HG02610 (cell line): ENCODE data around the gene SPRED3.
"Not testable (repeated sequence)": the region's sequence is repeated elsewhere in the genome, so short reads cannot be mapped to it uniquely, and the experiment has no call there.

Experiments
- ATAC-seq: cut with Tn5 transposase; IDR thresholded peaks from one replicate; pipeline ENCODE4 v1.9.1; 2021; ENCODE audit warnings: mild to moderate bottlenecking, moderate library complexity; ENCODE audit not compliant: unreplicated experiment

Gene SPRED3

GRCh38 chr19:38417146-38417543 is 28.6 kb downstream of the SPRED3 start:
- ATAC-seq = no peak

- ATAC-seq = no peak
Observed at GRCh38 chr19:38417544-38418506, 29.3 kb downstream of the SPRED3 start.

GRCh38 chr19:38420935-38421334 is 32.4 kb downstream of the SPRED3 start:
- ATAC-seq = no peak

- no peak for ATAC-seq
Observed at GRCh38 chr19:38421856-38422255, 33.4 kb downstream of the SPRED3 start.

- ATAC-seq = no peak
Observed at GRCh38 chr19:38422438-38422837, 33.9 kb downstream of the SPRED3 start.

- ATAC-seq = no peak
Observed at GRCh38 chr19:38424272-38424671, 35.8 kb downstream of the SPRED3 start.

GRCh38 chr19:38425222-38425809 is 36.8 kb downstream of the SPRED3 start:
- no peak for ATAC-seq

GRCh38 chr19:38425810-38426466 is 37.4 kb downstream of the SPRED3 start, which contains the start of gene RASGRP4:
Gene RASGRP4 (minus strand): TSS chr19:38426219. CDS start chr19:38426091, 128 bp downstream.
- ATAC-seq = no peak

- ATAC-seq = not testable (repeated sequence)
Observed at GRCh38 chr19:38427035-38427677, 38.7 kb downstream of the SPRED3 start.

- no peak for ATAC-seq
Observed at GRCh38 chr19:38429055-38429810, 40.7 kb downstream of the SPRED3 start.

GRCh38 chr19:38429811-38430156 is 41.3 kb downstream of the SPRED3 start:
- no peak for ATAC-seq

GRCh38 chr19:38430931-38431330 is 42.4 kb downstream of the SPRED3 start:
- no peak for ATAC-seq

GRCh38 chr19:38433268-38433733 is 44.8 kb downstream of the SPRED3 start, which contains the start of gene RYR1:
Gene RYR1 (plus strand): TSS chr19:38433691. CDS start chr19:38433830, 139 bp downstream.
- no peak for ATAC-seq

- no peak for ATAC-seq
Observed at GRCh38 chr19:38434549-38435051, 46.1 kb downstream of the SPRED3 start.

- no peak for ATAC-seq
Observed at GRCh38 chr19:38437295-38437694, 48.8 kb downstream of the SPRED3 start.

GRCh38 chr19:38437917-38438316 is 49.4 kb downstream of the SPRED3 start:
- ATAC-seq = no peak

GRCh38 chr19:38440592-38440991 is 52.1 kb downstream of the SPRED3 start:
- no peak for ATAC-seq

GRCh38 chr19:38441657-38442348 is 53.3 kb downstream of the SPRED3 start:
- ATAC-seq = no peak

- ATAC-seq = no peak
Observed at GRCh38 chr19:38442736-38443135, 54.2 kb downstream of the SPRED3 start.
